ENCODE measurements around the gene WTIP. TPM values are rescaled to one million over a fixed set of nuclear protein-coding genes. Genes with fewer than 3 reads are reported as not detected.

Gene WTIP
- total and polyA plus RNA-seq, 2 of the 13 experiments (the other 11 are each of a cell fraction or from before 2014, with no cell fraction given): 15.0 to 18.1 TPM

- FAIRE-seq: no peak
- Histone ChIP-seq H3K79me2 (ENCODE audit: insufficient read depth, low read length) (no peaks in the 10 kb centered on the region), H3K36me3 (replicated peaks in 1 of 2; ENCODE audit: control insufficient read depth in 1 of 2, insufficient read depth in 2 of 2, low read length in 2 of 2) (no peaks in the 10 kb centered on the region), H4K20me1 (ENCODE audit: insufficient read depth, low read length) (no peaks in the 10 kb centered on the region), H3K27me3 (ENCODE audit: control insufficient read depth in 1 of 2, insufficient read depth in 2 of 2, low read length in 2 of 2) (no peaks in the 10 kb centered on the region; a peak in 1 of 5 replicates), H3K4me3 (replicated peaks in 1 of 3; ENCODE audit: insufficient read depth in 1 of 3, low read depth in 2 of 3, low read length in 3 of 3) (no peak overlapping the region), H3K9ac (ENCODE audit: insufficient read depth, low read depth, low read length) (no peak overlapping the region), H3K27ac (ENCODE audit: extremely low read length, insufficient read depth, low read length) (no peak overlapping the region), H2AFZ (ENCODE audit: low read length) (no peak overlapping the region), H3K9me3 (ENCODE audit: low read length) (no peaks in the 10 kb centered on the region; the same call in 1 of the 2 replicates), H3K4me2 (ENCODE audit: low read depth, low read length) (no peak overlapping the region), H3K4me1 (ENCODE audit: insufficient read depth, low read length) (no peaks in the 10 kb centered on the region)
- ChIA-PET POLR2A (no interaction called here), CTCF (ENCODE audit: low intra/inter-chr PET ratio, low total read pairs) (no interaction called here)
- TF ChIP-seq MNT (IDR thresholded peaks at IDR 0.05) (no peak), ZNF180 (CRISPR knock-in tag; IDR thresholded peaks at IDR 0.05; ENCODE audit: borderline replicate concordance, low read depth) (no peak), SP2 (CRISPR knock-in tag; IDR thresholded peaks at IDR 0.05) (no peak), ZNF770 (CRISPR knock-in tag; IDR thresholded peaks at IDR 0.05) (no peak), ISX (CRISPR knock-in tag; conservative IDR thresholded peaks at IDR 0.05) (no peak), HOMEZ (CRISPR knock-in tag; IDR thresholded peaks at IDR 0.05; ENCODE audit: low read depth) (no peak), ZNF839 (CRISPR knock-in tag; IDR thresholded peaks at IDR 0.05; ENCODE audit: borderline replicate concordance) (no peak), ZNF30 (CRISPR knock-in tag; IDR thresholded peaks at IDR 0.05) (no peak), ZBTB2 (CRISPR knock-in tag; IDR thresholded peaks at IDR 0.05; ENCODE audit: low read depth) (no peak), ZNF670 (CRISPR knock-in tag; IDR thresholded peaks at IDR 0.05; ENCODE audit: borderline replicate concordance) (no peak), ZNF776 (CRISPR knock-in tag; IDR thresholded peaks at IDR 0.05) (no peak), ZNF800 (CRISPR knock-in tag; IDR thresholded peaks at IDR 0.05) (no peak), PITX1 (CRISPR knock-in tag; IDR thresholded peaks at IDR 0.05) (no peak)
- intact Hi-C loops (cut with micrococcal nuclease; ENCODE audit: unreplicated experiment) (no loop called here), in situ Hi-C loops (cut with HindIII; ENCODE audit: extremely low pct_ligation_motif_present, low pct_unique_long_range_greater_than_20kb) (no loop called here)
- DNase-seq (ENCODE audit: low spot score): no peak
- ATAC-seq: no peak
- BruUV-seq (replicated peaks): no TSS peak
- 17% methylated on average over 3 of the region's 3 CpGs for WGBS (ENCODE audit: low lambda C conversion rate)
These were observed 59.4 kb downstream of the WTIP start for GRCh38 chr19:34540811-34541557.
